ENCODE data around the gene TRIM29.
"Not testable (repeated sequence)": the region's sequence is repeated elsewhere in the genome, so short reads cannot be mapped to it uniquely, and the experiment has no call there.

Gene TRIM29

DNA sequence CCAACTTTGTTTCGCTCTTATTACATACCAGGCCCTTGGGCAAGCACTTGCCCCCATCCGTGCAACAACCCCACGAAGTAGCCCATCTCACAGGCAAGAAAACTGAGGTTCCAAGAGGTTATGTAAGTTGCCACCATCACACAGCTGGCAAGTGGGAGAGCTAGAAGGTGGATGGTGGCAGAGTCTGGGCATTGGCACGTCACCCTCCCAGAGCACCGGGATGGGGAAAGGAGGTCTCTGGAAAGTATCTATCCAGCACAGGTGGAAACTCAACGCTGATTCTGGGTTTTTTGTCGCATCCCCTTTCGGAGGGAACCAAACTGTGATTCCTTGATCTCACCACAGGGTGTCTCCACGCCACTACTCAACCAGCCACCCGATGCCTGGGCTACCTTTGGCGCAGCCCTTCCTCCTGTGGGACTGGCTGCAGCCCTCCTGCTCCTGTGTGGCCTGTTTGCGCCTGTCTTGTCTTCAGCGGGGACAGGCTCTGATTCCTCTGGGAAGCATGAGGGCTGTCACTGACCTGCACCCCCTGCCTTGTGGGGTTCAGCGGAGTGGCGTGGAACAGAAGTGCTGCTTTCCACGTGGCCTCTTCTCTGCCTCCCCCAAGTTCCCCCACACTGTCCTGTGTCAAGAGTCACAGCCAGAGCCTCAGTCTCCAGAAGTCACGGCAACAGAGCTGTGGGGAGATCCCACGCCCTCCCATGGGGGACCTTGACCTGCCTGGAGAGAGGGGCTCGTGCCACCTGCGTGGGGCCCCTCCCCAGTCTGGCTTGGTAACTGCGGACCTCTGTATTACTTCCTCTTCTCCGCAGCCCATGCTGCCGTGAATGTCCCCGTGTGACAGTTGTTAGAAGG is 34.4 kb upstream of the TRIM29 start:
- no peak for FAIRE-seq

DNA sequence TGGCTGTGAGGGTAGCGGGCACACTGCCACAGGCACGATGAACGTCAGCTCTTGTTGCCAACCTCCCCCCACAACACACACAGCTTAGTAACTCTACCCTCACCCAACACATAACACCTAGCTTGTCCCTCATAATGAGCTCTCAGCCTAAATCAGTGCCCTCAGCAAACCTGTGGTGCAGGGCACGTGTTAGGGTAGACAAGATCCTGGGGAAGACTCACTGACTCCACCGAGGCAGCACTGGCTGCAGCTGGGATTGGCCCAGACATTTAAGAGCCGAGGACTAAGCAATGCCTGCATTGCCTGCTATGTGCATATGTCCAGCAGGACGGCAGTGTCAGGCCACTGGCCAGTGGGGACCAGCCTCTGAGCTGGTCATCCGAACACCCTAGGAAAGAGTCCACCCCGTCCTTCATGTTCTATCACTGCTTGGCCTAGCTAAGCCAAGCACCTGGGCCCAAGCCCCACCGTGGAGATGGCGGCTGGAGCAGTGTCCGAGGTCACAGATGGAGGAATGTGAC is 32.9 kb upstream of the TRIM29 start:
- no peak for FAIRE-seq

- no peak for FAIRE-seq
These were observed 32.2 kb upstream of the TRIM29 start for GRCh38 chr11:120169981-120170698.

GRCh38 chr11:120168960-120169681 is 31.2 kb upstream of the TRIM29 start:
- no peak for FAIRE-seq

DNA sequence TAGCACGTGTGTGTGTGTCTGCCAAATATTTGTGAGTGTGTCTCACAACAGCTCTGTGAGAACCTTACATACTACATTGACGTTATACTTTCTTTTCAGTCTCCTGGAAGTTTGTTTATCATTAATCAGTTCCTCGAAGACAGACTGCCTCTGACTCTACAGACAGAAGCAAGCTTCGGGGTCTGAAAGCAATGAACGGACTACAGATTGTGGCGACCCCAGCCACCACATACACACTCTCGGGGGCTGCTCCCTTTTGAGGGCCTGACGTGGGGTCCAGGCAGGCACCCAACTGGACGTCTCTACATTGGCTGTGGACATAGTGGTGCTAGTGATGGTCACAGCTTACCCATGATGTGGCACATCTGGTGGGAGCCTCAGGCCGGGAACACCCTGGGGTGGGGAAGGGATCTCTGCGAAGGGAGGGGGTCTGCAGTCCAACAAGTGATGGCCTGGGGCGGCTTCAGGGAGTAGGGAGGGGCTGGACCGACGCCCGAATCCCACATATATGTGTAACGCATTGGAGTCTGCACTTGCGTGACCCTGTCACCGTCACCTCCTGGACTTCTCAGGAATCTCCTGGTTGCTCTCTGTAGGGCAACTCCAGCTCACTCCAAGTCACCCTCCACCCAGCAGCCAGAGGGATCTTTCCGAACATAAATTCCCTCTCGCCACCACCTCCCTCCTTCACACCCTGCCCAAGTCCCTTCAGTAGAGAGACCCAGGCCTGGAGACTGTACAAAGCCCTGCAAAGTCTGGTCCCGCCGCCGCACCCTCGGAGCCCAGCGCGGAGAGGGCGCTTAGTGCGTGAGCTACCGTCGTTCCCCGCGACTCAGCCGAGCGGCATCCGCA is 30.4 kb upstream of the TRIM29 start:
- no peak for FAIRE-seq

- no peak for FAIRE-seq
These were observed 29.7 kb upstream of the TRIM29 start for GRCh38 chr11:120167659-120168058.

- FAIRE-seq: no peak
These were observed 22.5 kb upstream of the TRIM29 start for GRCh38 chr11:120160436-120160835.

- no peak for FAIRE-seq
These were observed 15.3 kb upstream of the TRIM29 start for GRCh38 chr11:120153221-120153620.

- FAIRE-seq: no peak
These were observed 13.6 kb upstream of the TRIM29 start for GRCh38 chr11:120151536-120151935.

GRCh38 chr11:120149246-120149645 is 11.3 kb upstream of the TRIM29 start:
- no peak for FAIRE-seq

DNA sequence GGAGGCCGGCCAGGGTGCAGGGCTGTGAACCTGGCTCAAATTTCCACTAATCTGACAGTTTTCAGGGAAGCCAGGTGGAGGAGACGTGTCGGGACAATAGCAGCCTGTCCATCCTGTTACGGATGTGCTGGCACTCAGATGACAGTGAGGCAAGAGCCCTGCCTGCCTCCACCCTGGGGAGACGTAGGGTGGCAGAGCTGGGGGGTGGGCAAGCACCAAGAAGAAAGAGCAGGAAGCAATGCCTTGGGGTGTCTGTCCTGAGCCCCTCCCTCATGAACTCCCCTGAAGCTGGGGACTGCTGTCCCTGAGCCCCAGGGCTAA is 10.0 kb upstream of the TRIM29 start:
- no peak for FAIRE-seq

DNA sequence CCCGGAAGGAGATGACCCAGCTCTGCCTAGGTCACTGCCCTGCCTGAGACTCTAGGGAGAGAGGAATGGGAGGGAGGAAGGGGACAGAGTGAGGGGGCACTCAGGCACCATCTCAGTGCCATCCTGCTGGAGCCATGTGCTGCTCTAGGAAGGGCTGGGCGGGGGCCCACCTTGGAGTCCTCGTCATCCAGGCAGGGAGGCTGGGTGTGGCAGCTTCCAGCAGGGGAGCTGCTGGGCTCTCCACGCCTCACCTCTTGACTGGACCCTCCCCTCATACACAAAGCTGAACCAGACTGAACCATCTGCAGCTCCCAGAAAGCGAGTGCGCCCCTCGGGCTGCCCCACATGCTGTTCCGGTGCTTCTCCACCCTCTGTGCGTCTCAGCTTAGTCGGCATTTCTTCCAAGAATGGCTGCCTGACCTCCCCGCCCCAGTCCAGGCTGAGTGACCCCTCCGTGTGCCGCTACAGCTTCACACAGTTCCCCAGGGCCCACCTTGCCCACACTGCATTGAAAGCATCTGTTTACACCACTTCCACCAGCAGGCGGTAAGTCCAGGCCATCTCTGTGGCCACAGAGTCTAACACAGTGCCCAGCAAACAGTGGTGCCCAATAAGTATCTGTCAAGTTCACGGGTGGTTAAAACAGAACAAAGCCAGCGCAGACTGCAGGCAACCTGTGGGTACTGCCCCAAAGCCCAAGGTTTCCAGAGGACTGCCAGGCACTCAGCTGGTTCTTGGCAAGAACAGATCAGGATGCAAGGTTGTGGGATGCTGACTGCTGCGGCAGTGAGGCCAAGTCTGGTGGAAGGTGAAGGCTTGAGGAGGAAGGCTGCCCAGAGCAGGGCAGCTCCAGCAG is 9.4 kb upstream of the TRIM29 start:
- FAIRE-seq: no peak

DNA sequence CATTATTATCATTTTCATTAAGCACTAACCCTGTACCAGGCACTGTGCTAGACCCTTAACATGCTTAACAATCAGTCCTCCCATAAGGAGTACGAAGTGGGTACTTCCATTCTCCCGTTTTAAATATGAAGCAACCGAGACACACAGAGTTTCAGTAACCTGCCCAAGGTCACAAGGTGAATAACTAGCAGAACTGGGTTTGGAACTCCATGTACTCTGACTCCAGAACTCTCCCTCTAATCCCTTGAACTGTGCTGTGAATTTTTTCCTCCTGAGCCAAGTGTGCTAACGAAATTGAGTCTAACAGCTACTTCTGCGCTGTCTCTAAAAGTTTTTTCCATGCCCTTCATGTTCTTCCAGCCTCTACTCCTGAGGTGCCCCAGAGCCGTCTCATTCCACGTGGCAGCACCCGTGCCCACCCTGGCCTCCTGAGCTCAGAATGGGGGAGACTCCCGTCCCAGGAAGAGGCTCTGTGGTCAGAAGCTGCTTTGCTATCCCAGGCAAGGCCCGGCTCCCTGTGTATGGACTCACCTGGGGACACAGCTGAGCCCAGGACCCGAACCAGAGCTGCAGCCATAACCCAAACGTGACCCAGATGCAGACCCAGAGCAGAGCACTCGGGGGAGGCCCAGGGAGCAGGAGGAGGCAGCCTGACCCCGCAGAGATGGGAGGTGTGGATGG is 8.6 kb upstream of the TRIM29 start:
- no peak for FAIRE-seq

DNA sequence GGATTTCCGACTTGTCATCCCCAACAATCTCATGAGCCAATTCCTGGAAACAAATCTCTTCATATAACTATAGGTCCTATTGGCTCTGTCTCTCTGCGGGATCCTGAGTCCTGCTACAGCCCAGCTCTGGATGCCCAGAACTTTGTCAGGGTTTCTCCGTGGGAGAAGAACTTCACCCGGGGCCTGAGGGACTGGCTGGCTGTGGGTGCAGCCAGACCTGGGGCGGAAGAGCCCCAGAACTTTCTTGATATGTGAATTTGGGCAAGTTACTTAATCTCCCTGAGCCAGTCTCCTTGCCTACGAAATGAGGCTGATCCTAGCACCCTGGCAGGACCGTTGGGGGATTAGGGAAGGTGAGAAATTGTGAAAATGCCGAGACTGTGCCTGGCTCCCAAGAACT is 6.6 kb upstream of the TRIM29 start:
- no peak for FAIRE-seq

DNA sequence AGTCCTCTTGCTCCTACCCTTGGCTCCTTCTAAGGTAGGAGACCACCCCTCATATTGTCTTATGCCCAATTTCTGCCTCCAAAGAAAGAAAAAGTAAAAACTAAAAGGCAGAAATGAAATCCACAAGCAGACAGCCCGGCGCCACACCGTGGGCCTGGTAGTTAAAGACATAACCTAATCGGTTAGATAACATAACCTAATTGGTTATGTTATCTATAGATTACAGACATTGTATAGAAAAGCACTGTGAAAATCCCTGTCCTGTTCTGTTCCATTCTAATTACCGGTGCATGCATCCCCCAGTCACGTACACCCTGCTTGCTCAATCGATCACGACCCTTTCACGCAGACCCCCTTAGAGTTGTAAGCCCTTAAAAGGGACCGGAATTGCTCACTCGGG is 5.6 kb upstream of the TRIM29 start:
- not testable (repeated sequence) for FAIRE-seq

DNA sequence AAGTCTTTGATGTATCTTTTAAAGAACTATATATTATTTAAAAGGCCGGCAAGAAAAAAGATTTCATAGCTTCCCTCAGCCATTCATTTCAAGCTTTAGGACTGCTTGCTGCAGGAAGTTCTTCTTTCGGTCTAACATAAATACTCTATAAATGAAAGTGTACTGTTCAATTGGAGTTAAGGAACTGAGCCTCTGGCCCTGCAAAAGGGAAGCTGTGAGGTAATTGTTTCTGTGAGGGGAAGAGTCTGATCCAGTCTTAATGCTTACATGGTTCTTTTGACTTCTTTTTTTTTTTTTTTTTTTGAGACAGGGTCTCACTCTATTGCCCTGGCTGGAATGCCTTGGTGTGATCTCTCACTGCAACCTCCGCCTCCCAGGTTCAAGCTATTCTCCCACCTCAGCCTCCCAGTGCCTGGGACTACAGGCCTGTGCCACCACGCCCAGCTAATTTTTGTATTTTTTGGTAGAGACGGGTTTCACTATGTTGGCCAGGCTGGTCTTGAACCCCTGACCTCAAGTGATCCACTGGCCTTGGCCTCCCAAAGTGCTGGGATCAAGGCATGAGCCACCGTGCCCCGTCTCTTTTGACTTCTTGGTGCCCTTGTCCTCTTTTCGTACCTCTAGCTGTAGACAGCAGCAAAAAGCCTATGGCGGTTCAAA is 4.7 kb upstream of the TRIM29 start:
- no peak for FAIRE-seq

DNA sequence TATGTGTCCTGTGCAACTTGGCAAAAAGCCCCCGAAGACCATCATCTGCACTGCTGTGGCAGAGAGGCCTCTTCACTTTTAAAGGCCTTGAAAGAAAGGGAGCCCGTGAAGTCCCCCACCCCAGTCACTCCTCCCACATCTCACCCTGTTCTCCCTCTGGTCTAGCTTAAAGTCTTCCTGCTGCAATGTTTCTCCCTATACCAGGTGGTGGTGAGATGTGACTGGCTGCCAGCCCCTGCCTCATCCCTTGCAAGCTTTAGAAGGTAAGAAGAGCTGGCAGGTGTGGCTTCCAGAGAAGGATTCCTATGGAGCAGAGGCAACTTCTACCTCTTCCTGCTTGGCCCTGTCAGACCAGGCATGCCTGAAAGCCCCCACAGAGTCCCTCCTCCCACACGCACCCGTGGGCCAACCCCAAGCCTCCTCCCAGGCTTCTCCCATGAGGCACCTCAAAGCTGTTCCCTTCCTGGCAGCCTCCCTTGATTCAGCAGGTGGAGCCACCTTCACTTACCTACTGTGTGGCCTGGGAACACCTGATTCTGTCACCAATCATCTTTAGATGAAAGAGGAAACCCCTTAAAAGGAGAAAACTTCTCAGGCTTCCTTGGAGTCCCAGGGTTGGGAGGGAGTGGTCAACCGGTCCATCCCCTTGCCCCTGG is 4.0 kb upstream of the TRIM29 start:
- FAIRE-seq: no peak

GRCh38 chr11:120141113-120141767 is 3.3 kb upstream of the TRIM29 start:
- no peak for FAIRE-seq
